ENCODE results near the gene PSMD14. TPM values are rescaled to one million over a fixed set of nuclear protein-coding genes. Genes with fewer than 3 reads are reported as not detected.

PSMD14 gene
- total RNA-seq, 1 experiment from 2014 or later, result 118 TPM

DNA sequence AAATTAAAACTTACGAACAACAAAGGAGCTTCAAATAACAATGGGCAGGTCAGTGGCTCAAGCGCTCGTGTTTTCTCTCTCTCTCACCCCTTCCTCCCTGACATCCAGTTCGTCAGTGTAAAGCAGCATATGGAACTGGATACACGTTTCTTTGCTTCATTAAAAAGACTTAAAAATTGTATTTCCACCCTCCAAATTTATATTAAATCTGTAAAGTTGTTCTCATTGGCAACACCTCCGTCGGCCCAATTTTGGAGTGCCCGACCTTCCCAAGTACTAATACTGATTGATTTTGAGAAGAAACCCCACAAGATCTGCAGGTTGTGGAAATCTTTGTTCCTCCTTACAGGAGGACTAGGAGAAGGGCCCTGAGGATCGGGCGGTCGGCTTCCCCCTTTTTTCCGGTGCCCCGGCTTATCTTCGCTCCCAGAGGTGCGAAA, 110.1 kb downstream of the PSMD14 start:
- ATAC-seq (no peak), DNase-seq (ENCODE audit: low read depth, low spot score) (no peak)
- Histone ChIP-seq H3K27ac (ENCODE audit: low read depth, low read length) (no peak overlapping the region), H2AFZ (ENCODE audit: low read depth, low read length, poor library complexity, severe bottlenecking) (no peak overlapping the region), H3K9me2 (ENCODE audit: insufficient read depth) (no peaks in the 10 kb centered on the region), H3K36me3 (ENCODE audit: control insufficient read depth in 1 of 2, insufficient read depth in 2 of 2, low read length in 2 of 2) (no peaks in the 10 kb centered on the region), H3K4me3 (replicated peaks in 1 of 2; ENCODE audit: low read depth in 1 of 2, low read length in 2 of 2) (no peak overlapping the region), H3K4me1 (ENCODE audit: control insufficient read depth in 1 of 2, insufficient read depth in 2 of 2, low read length in 2 of 2) (no peaks in the 10 kb centered on the region), H3K4me2 (ENCODE audit: low read length) (no peak overlapping the region), H4K20me1 (ENCODE audit: insufficient read depth) (no peaks in the 10 kb centered on the region), H3K9me3 (ENCODE audit: control insufficient read depth in 1 of 2, insufficient read depth in 1 of 2, low read depth in 1 of 2, low read length in 2 of 2) (no peaks in the 10 kb centered on the region), H3K27me3 (ENCODE audit: insufficient read depth, low read length) (no peaks in the 10 kb centered on the region), H3K9ac (ENCODE audit: low read length) (no peak overlapping the region), H3K79me2 (ENCODE audit: insufficient read depth, low read length) (no peaks in the 10 kb centered on the region)
- POLR2A ChIA-PET, result no interaction called here
- CTCF ChIA-PET, result no interaction called here
- RAD21 ChIA-PET (ENCODE audit: low non-redundant PET in 1 of 2, low total read pairs in 2 of 2, uncharacterized antibody in 2 of 2, unreplicated experiment in 2 of 2), result no interaction called here
- intact Hi-C loops (cut with micrococcal nuclease), result no loop called here
- BruUV-seq (replicated peaks), result no TSS peak
- no peak for TF ChIP-seq SIN3A (IDR thresholded peaks at IDR 0.05; ENCODE audit: low read depth)
- TF ChIP-seq EZH2 (IDR thresholded peaks at IDR 0.05), result no peak
- no peak for TF ChIP-seq EGR1 (IDR thresholded peaks at IDR 0.05; ENCODE audit: low read depth)
- TF ChIP-seq EZH2phosphoT487 (IDR thresholded peaks at IDR 0.05; ENCODE audit: borderline replicate concordance), result no peak

DNA sequence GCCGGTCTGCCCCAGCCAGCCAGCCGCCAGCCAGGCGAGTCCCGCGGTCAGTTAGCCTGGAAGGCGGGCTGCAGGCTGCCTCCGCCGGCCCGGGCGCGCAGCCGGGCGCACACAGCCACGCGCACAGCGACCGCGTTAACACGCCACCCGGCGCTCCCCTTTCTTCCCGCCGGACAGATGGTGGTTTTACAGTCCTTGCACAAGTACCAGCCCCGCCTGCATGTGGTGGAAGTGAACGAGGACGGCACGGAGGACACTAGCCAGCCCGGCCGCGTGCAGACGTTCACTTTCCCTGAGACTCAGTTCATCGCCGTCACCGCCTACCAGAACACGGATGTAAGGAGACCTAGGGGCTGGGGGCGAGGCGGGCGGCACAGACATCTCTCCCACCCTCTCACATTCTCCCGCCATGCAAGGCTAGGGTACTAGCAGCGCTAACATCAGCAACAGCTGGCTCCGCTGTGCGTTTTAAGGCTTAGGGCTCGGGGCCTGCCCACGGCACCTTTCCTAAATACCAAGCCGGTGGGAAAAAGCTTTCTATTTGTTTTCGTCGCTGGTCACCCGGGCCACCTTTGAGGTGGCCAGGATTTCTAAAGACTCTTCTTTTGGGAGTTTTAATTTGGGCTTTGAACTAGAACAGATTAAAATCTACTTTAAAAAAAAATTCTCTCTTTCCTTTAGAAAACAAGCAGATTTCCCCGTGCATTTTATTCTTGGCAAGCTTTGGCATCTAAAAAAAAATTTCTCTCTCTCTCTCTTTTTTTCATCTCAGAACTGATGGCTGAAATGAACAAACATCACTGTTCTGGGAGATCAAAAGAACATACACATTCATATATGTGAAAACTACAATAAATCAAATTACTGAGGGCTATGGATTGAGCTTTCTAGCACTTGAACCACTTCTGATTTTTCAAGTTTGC, 110.8 kb downstream of the PSMD14 start:
- Histone ChIP-seq H3K36me3 (ENCODE audit: control insufficient read depth in 1 of 2, insufficient read depth in 2 of 2, low read length in 2 of 2) (no peaks in the 10 kb centered on the region), H3K4me3 (replicated peaks in 1 of 2; ENCODE audit: low read depth in 1 of 2, low read length in 2 of 2) (no peak overlapping the region), H2AFZ (ENCODE audit: low read depth, low read length, poor library complexity, severe bottlenecking) (no peak overlapping the region), H3K79me2 (ENCODE audit: insufficient read depth, low read length) (no peaks in the 10 kb centered on the region), H4K20me1 (ENCODE audit: insufficient read depth) (no peaks in the 10 kb centered on the region), H3K9me2 (ENCODE audit: insufficient read depth) (no peaks in the 10 kb centered on the region), H3K4me1 (ENCODE audit: control insufficient read depth in 1 of 2, insufficient read depth in 2 of 2, low read length in 2 of 2) (no peaks in the 10 kb centered on the region), H3K27me3 (ENCODE audit: insufficient read depth, low read length) (no peaks in the 10 kb centered on the region), H3K9ac (ENCODE audit: low read length) (no peak overlapping the region), H3K9me3 (ENCODE audit: control insufficient read depth in 1 of 2, insufficient read depth in 1 of 2, low read depth in 1 of 2, low read length in 2 of 2) (no peaks in the 10 kb centered on the region), H3K27ac (ENCODE audit: low read depth, low read length) (no peak overlapping the region), H3K4me2 (ENCODE audit: low read length) (no peak overlapping the region)
- DNase-seq (ENCODE audit: low read depth, low spot score), result no peak
- ChIA-PET CTCF (no interaction called here), RAD21 (ENCODE audit: low non-redundant PET in 1 of 2, low total read pairs in 2 of 2, uncharacterized antibody in 2 of 2, unreplicated experiment in 2 of 2) (no interaction called here), POLR2A (no interaction called here)
- intact Hi-C loops (cut with micrococcal nuclease), result no loop called here
- no peak for ATAC-seq
- no TSS peak for BruUV-seq (replicated peaks)
- no peak for TF ChIP-seq POLR2AphosphoS5 (IDR thresholded peaks at IDR 0.05; ENCODE audit: low read depth, low read length)
- no peak for TF ChIP-seq SRF (IDR thresholded peaks at IDR 0.05; ENCODE audit: low read depth)
- no peak for TF ChIP-seq JUND (IDR thresholded peaks at IDR 0.05)
- TF ChIP-seq, protein P1, sequence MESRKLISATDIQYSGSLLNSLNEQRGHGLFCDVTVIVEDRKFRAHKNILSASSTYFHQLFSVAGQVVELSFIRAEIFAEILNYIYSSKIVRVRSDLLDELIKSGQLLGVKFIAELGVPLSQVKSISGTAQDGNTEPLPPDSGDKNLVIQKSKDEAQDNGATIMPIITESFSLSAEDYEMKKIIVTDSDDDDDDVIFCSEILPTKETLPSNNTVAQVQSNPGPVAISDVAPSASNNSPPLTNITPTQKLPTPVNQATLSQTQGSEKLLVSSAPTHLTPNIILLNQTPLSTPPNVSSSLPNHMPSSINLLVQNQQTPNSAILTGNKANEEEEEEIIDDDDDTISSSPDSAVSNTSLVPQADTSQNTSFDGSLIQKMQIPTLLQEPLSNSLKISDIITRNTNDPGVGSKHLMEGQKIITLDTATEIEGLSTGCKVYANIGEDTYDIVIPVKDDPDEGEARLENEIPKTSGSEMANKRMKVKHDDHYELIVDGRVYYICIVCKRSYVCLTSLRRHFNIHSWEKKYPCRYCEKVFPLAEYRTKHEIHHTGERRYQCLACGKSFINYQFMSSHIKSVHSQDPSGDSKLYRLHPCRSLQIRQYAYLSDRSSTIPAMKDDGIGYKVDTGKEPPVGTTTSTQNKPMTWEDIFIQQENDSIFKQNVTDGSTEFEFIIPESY (IDR thresholded peaks at IDR 0.05; ENCODE audit: extremely low read depth, insufficient replicate concordance, low read length), result no peak
- TF ChIP-seq YY1 (IDR thresholded peaks at IDR 0.05; ENCODE audit: extremely low read depth, insufficient replicate concordance, low read depth, low read length), result no peak
- TF ChIP-seq EZH2phosphoT487 (IDR thresholded peaks at IDR 0.05; ENCODE audit: borderline replicate concordance), result no peak
- TF ChIP-seq, protein P2, sequence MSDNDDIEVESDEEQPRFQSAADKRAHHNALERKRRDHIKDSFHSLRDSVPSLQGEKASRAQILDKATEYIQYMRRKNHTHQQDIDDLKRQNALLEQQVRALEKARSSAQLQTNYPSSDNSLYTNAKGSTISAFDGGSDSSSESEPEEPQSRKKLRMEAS (IDR thresholded peaks at IDR 0.05), result no peak
- no peak for TF ChIP-seq EZH2 (IDR thresholded peaks at IDR 0.05)
- TF ChIP-seq EGR1 (IDR thresholded peaks at IDR 0.05; ENCODE audit: low read depth), result no peak
- no peak for TF ChIP-seq ZFX (IDR thresholded peaks at IDR 0.05)
- TF ChIP-seq, protein P3, sequence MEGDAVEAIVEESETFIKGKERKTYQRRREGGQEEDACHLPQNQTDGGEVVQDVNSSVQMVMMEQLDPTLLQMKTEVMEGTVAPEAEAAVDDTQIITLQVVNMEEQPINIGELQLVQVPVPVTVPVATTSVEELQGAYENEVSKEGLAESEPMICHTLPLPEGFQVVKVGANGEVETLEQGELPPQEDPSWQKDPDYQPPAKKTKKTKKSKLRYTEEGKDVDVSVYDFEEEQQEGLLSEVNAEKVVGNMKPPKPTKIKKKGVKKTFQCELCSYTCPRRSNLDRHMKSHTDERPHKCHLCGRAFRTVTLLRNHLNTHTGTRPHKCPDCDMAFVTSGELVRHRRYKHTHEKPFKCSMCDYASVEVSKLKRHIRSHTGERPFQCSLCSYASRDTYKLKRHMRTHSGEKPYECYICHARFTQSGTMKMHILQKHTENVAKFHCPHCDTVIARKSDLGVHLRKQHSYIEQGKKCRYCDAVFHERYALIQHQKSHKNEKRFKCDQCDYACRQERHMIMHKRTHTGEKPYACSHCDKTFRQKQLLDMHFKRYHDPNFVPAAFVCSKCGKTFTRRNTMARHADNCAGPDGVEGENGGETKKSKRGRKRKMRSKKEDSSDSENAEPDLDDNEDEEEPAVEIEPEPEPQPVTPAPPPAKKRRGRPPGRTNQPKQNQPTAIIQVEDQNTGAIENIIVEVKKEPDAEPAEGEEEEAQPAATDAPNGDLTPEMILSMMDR (IDR thresholded peaks at IDR 0.05 in 2 of 3, conservative IDR thresholded peaks at IDR 0.05 in 1 of 3; ENCODE audit: borderline replicate concordance in 1 of 3, insufficient read depth in 1 of 3, low read depth in 2 of 3, low read length in 2 of 3), result no peak
- TF ChIP-seq POLR2A (IDR thresholded peaks at IDR 0.05; ENCODE audit: borderline replicate concordance, extremely low read depth, insufficient read depth, insufficient read length), result no peak

Measured in HCT116 (cell line).